ENCODE results near the gene TEAD3. TPM values are rescaled to one million over a fixed set of nuclear protein-coding genes. Genes with fewer than 3 reads are reported as not detected.

Gene TEAD3
- total RNA-seq, 2 experiments from 2014 or later, result not detected

DNA sequence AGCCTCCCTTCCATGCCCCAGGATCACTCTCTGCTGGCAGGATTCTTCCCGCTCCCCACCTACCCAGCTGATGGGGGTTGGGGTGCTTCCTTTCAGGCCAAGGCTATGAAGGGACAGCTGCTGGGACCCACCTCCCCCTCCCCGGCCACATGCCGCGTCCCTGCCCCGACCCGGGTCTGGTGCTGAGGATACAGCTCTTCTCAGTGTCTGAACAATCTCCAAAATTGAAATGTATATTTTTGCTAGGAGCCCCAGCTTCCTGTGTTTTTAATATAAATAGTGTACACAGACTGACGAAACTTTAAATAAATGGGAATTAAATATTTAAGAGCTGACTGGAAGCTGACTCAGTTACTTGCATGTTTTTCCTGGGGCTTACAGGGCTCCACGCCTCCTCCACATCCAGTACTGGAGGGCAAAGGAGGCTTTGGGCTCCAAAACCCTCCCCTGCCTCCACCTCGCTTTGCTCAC, 69.0 kb downstream of the TEAD3 start:
- CTCF ChIA-PET (ENCODE audit: unreplicated experiment), result no interaction called here
- H2AFZ ChIP-seq (ENCODE audit: low read length), result no peak overlapping the region

GRCh38 chr6:35427435-35427834, 69.4 kb downstream of the TEAD3 start:
- Histone ChIP-seq H3K9me2 (ENCODE audit: insufficient read depth, low read length) (no peaks in the 10 kb centered on the region), H3K9me3 (ENCODE audit: low read length) (peaks cover 5% of the 10 kb centered on the region; the same call in 1 of the 2 replicates), H2AFZ (ENCODE audit: low read length) (no peak overlapping the region), H3K4me3 (ENCODE audit: low read depth, low read length, poor library complexity, severe bottlenecking) (no peak overlapping the region), H3K36me3 (ENCODE audit: insufficient read depth, low read length) (peaks cover 12% of the 10 kb centered on the region), H3K79me2 (ENCODE audit: insufficient read depth, low read depth, low read length) (no peaks in the 10 kb centered on the region), H3K4me1 (ENCODE audit: insufficient read depth, low read length, poor library complexity, severe bottlenecking) (peaks cover 17% of the 10 kb centered on the region), H4K20me1 (ENCODE audit: insufficient read depth, low read length) (no peaks in the 10 kb centered on the region), H3K4me2 (ENCODE audit: low read length) (no peak overlapping the region), H3K27ac (ENCODE audit: low read depth, low read length, poor library complexity, severe bottlenecking) (no peak overlapping the region)
- TF ChIP-seq CTCF (conservative IDR thresholded peaks at IDR 0.05; ENCODE audit: low read length), result no peak
- TF ChIP-seq EZH2phosphoT487 (IDR thresholded peaks at IDR 0.05; ENCODE audit: borderline replicate concordance, low read depth, low read length), result no peak
- no peak for DNase-seq (ENCODE audit: low spot score)
- BruUV-seq (replicated peaks), result no TSS peak
- CTCF ChIA-PET (ENCODE audit: unreplicated experiment), result no interaction called here
- POLR2A ChIA-PET, result no interaction called here
- intact Hi-C loops (cut with micrococcal nuclease; ENCODE audit: unreplicated experiment), result no loop called here

More for the DNA sequence above, 69.0 kb downstream of the TEAD3 start:
- no peaks in the 10 kb centered on the region for H3K9me2 ChIP-seq (ENCODE audit: insufficient read depth, low read length)
- BruUV-seq (replicated peaks), result no TSS peak
- H3K9me3 ChIP-seq (ENCODE audit: low read length), result peaks cover 5% of the 10 kb centered on the region; the same call in 1 of the 2 replicates
- no peak for DNase-seq (ENCODE audit: low spot score)
- no peak overlapping the region for H3K4me2 ChIP-seq (ENCODE audit: low read length)
- POLR2A ChIA-PET, result no interaction called here
- H3K79me2 ChIP-seq (ENCODE audit: insufficient read depth, low read depth, low read length), result no peaks in the 10 kb centered on the region
- H3K4me1 ChIP-seq (ENCODE audit: insufficient read depth, low read length, poor library complexity, severe bottlenecking), result peaks cover 17% of the 10 kb centered on the region
- TF ChIP-seq EZH2phosphoT487 (IDR thresholded peaks at IDR 0.05; ENCODE audit: borderline replicate concordance, low read depth, low read length), result no peak
- H3K4me3 ChIP-seq (ENCODE audit: low read depth, low read length, poor library complexity, severe bottlenecking), result no peak overlapping the region
- intact Hi-C loops (cut with micrococcal nuclease; ENCODE audit: unreplicated experiment), result no loop called here
- H4K20me1 ChIP-seq (ENCODE audit: insufficient read depth, low read length), result no peaks in the 10 kb centered on the region
- peaks cover 12% of the 10 kb centered on the region for H3K36me3 ChIP-seq (ENCODE audit: insufficient read depth, low read length)
- no peak overlapping the region for H3K27ac ChIP-seq (ENCODE audit: low read depth, low read length, poor library complexity, severe bottlenecking)

- POLR2A ChIA-PET, result no interaction called here
- BruUV-seq (replicated peaks), result no TSS peak
- H3K9me3 ChIP-seq (ENCODE audit: low read length), result peaks cover 5% of the 10 kb centered on the region; the same call in 1 of the 2 replicates
- CTCF ChIA-PET (ENCODE audit: unreplicated experiment), result no interaction called here
- TF ChIP-seq CTCF (conservative IDR thresholded peaks at IDR 0.05; ENCODE audit: low read length) (no peak), EZH2phosphoT487 (IDR thresholded peaks at IDR 0.05; ENCODE audit: borderline replicate concordance, low read depth, low read length) (no peak)
- no peak overlapping the region for H3K4me3 ChIP-seq (ENCODE audit: low read depth, low read length, poor library complexity, severe bottlenecking)
- peak overlapping the region; percentile 29 for H3K4me2 ChIP-seq (ENCODE audit: low read length)
- H3K9me2 ChIP-seq (ENCODE audit: insufficient read depth, low read length), result no peaks in the 10 kb centered on the region
- H3K36me3 ChIP-seq (ENCODE audit: insufficient read depth, low read length), result peaks cover 17% of the 10 kb centered on the region
- no peaks in the 10 kb centered on the region for H3K79me2 ChIP-seq (ENCODE audit: insufficient read depth, low read depth, low read length)
- DNase-seq (ENCODE audit: low spot score), result peak; percentile 24
- peaks cover 17% of the 10 kb centered on the region for H3K4me1 ChIP-seq (ENCODE audit: insufficient read depth, low read length, poor library complexity, severe bottlenecking)
- no peak overlapping the region for H3K27ac ChIP-seq (ENCODE audit: low read depth, low read length, poor library complexity, severe bottlenecking)
- H2AFZ ChIP-seq (ENCODE audit: low read length), result no peak overlapping the region
- intact Hi-C loops (cut with micrococcal nuclease; ENCODE audit: unreplicated experiment), result no loop called here
- no peaks in the 10 kb centered on the region for H4K20me1 ChIP-seq (ENCODE audit: insufficient read depth, low read length)
These were observed 70.8 kb downstream of the TEAD3 start for GRCh38 chr6:35426074-35426473.
